AG04450 (cell line): Measurements from ENCODE around the gene XRCC5. TPM values are rescaled to one million over a fixed set of nuclear protein-coding genes. Genes with fewer than 3 reads are reported as not detected.

Experiments
- CTCF ChIA-PET: fragments of 300-600, 350-600 bp; formaldehyde crosslinking; extraction: SDS; loops from one replicate; lab custom pipeline; 2022; ENCODE audit warnings: antibody characterized with exemption, inconsistent platforms; lab: Charles Lee
- POLR2A ChIA-PET: fragments of 350-600 bp; formaldehyde crosslinking; extraction: SDS; loops from one replicate; lab custom pipeline; 2021; ENCODE audit warnings: antibody characterized with exemption, inconsistent platforms; lab: Yijun Ruan, JAX
- DNase-seq: peaks from one replicate; pipeline ENCODE4 v3.0.0-alpha.2; 2011; ENCODE audit warnings: low read depth, low spot score
- H3K27ac ChIP-seq: one replicate; pipeline ENCODE4 v1.5.1; 2012; ENCODE audit warnings: low read depth, low read length, control low read depth
- H3K27me3 ChIP-seq: one replicate; pipeline ENCODE4 v1.6.0; 2012; ENCODE audit warnings: low read length; ENCODE audit not compliant: control insufficient read depth, insufficient read depth
- H3K4me3 ChIP-seq: 2 replicates; pipeline ENCODE4 v1.5.1; 2011; ENCODE audit warnings: mild to moderate bottlenecking, low read depth, low read length, control low read depth
- H3K9me3 ChIP-seq: 2 replicates; pipeline ENCODE4 v1.5.1; 2012; ENCODE audit warnings: low read length; ENCODE audit not compliant: control insufficient read depth, insufficient read depth
- polyA plus RNA-seq: library from polyadenylated mRNA; depleted of rRNA; stranded (reverse); fragments of >200 nt; gene quantifications from 2 replicates; pipeline ENCODE4 v1.2.3, GENCODE V29; 2011
- TF ChIP-seq, protein P1 (sequence below): IDR thresholded peaks from 2 replicates; pipeline ENCODE4 v1.5.1; 2011; ENCODE audit warnings: low read depth, low read length, control low read depth, inconsistent platforms

XRCC5 gene
- polyA plus RNA-seq, 1 experiment = 471 TPM

DNA sequence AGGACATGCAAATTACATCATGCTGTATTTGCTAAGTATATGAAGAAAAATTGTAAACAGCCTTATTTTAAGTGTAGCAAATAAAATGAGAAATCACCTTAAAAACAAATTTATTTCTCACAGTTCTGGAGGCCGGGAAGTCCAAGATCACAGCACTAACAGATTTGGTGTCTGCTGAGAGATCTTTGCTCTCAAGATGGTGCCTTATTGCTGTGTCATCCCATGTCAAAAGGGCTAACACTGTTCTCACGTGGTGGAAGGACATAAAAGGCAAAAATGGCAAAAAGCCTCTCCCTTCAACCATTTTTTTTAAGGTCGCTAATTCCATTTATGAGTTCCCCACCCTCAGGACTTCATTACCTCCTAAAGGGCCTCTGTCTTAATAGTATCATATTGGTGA lies 12.1 kb downstream of the XRCC5 start:
- CTCF ChIA-PET = no interaction called here
- Histone ChIP-seq H3K27me3 (no peaks in the 10 kb centered on the region), H3K9me3 (no peaks in the 10 kb centered on the region), H3K4me3 (no peak overlapping the region), H3K27ac (no peak overlapping the region)
- TF ChIP-seq, protein P1, sequence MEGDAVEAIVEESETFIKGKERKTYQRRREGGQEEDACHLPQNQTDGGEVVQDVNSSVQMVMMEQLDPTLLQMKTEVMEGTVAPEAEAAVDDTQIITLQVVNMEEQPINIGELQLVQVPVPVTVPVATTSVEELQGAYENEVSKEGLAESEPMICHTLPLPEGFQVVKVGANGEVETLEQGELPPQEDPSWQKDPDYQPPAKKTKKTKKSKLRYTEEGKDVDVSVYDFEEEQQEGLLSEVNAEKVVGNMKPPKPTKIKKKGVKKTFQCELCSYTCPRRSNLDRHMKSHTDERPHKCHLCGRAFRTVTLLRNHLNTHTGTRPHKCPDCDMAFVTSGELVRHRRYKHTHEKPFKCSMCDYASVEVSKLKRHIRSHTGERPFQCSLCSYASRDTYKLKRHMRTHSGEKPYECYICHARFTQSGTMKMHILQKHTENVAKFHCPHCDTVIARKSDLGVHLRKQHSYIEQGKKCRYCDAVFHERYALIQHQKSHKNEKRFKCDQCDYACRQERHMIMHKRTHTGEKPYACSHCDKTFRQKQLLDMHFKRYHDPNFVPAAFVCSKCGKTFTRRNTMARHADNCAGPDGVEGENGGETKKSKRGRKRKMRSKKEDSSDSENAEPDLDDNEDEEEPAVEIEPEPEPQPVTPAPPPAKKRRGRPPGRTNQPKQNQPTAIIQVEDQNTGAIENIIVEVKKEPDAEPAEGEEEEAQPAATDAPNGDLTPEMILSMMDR = no peak
- no peak for DNase-seq
- POLR2A ChIA-PET = interaction anchor here (0.6 kb wide), 1 partner anchor 13 kb away, joined by 3 read pairs; no protein-coding TSS in a partner anchor

DNA sequence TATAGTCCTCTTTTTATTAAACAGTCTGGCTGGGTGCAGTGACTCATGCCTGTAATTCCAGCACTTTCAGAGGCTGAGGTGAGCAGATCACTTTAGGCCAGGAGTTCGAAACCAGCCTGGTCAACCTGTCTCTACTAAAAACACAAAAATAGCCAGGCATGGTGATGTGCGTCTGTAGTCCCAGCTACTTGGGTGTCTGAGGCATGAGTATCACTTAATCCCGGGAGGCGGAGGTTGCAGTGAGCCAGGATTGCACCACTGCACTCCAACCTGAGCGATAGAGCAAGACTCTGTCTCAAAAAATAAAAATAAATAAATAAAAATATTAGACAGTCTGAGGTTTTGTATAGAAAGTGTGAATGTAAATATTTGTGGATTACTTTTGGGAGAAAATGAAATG lies 17.8 kb downstream of the XRCC5 start:
- ChIA-PET POLR2A (no interaction called here), CTCF (interaction anchor here (1.1 to 4.5 kb wide), 2 partner anchors 12 to 13 kb away, joined by 5 to 28 read pairs; no protein-coding TSS in a partner anchor)
- TF ChIP-seq, protein P1 = no peak

GRCh38 chr2:216130346-216130971 lies 21.3 kb downstream of the XRCC5 start:
- TF ChIP-seq, protein P1 = peak; percentile 21; the same call in 1 of the 2 replicates
- ChIA-PET POLR2A (no interaction called here), CTCF (interaction anchor here (0.7 to 2.2 kb wide), 4 partner anchors 16 to 378 kb away, joined by 3 to 12 read pairs (median 4); no protein-coding TSS in a partner anchor)
- Histone ChIP-seq H3K27ac (no peak overlapping the region), H3K4me3 (no peak overlapping the region), H3K27me3 (no peaks in the 10 kb centered on the region), H3K9me3 (no peaks in the 10 kb centered on the region)
- no peak for DNase-seq

More for the DNA sequence above, 17.8 kb downstream of the XRCC5 start:
- Histone ChIP-seq H3K27ac (no peak overlapping the region), H3K4me3 (no peak overlapping the region), H3K27me3 (no peaks in the 10 kb centered on the region), H3K9me3 (no peaks in the 10 kb centered on the region)
- no peak for DNase-seq

DNA sequence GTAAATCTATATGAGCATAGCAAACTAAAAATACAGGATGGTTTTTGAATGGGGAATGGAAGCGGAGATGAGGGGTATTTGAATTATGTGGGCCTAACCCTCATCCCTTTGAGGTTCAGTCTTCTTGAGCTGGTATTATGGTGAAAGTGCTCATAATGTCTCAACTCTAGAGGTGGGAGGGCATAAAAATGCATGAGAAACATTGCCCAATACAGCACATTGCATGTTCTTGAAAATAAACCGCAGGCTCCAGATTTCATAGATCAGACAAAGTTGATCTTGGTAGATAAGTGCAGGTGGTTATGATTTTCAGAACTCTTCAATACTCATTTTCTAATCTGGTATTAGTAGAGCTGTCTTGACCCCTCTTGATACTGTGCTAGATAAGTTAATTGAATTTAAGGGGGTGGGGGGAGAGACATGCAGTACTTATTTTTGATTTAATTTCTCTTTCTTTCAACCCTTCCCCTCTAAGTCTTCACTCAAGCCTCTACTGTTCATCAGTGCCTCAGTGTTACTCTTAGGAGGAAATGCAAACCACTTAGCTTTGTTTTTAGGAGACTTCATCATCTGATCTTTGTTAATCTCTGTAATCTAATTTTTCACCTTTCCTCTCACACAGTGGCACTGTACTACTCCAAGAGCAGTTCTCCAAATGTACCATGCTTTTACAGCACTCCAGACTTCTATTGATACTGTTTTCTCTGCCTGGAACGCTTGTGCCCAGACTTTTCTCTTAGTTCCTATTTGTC lies 22.2 kb downstream of the XRCC5 start:
- POLR2A ChIA-PET = no interaction called here
- Histone ChIP-seq H3K4me3 (no peak overlapping the region), H3K27me3 (no peaks in the 10 kb centered on the region), H3K9me3 (no peaks in the 10 kb centered on the region), H3K27ac (no peak overlapping the region)
- DNase-seq = no peak
- TF ChIP-seq, protein P1 = no peak
- CTCF ChIA-PET = interaction anchor here (1.0 to 2.2 kb wide), 3 partner anchors 17 to 64 kb away, joined by 3 to 12 read pairs (median 4); no protein-coding TSS in a partner anchor

- DNase-seq = no peak
- TF ChIP-seq, protein P1 = no peak
- Histone ChIP-seq H3K27me3 (no peaks in the 10 kb centered on the region), H3K4me3 (no peak overlapping the region), H3K9me3 (no peaks in the 10 kb centered on the region), H3K27ac (no peak overlapping the region)
- CTCF ChIA-PET = interaction anchor here (1.3 to 1.5 kb wide), 2 partner anchors 18 to 384 kb away, joined by 3 to 4 read pairs; no protein-coding TSS in a partner anchor
- POLR2A ChIA-PET = no interaction called here
Observed at GRCh38 chr2:216132585-216132984, 23.4 kb downstream of the XRCC5 start.
